NCI-H82 treated with DMSO at 0.1 percent for 48 hours (cell line): ENCODE data around the gene ZNF473.

ENCODE experiments used
- DNase-seq: peaks from one replicate; lab custom pipeline; 2025; ENCODE audit not compliant: unreplicated experiment; lab: John Stamatoyannopoulos, UW

The ZNF473 gene

DNA sequence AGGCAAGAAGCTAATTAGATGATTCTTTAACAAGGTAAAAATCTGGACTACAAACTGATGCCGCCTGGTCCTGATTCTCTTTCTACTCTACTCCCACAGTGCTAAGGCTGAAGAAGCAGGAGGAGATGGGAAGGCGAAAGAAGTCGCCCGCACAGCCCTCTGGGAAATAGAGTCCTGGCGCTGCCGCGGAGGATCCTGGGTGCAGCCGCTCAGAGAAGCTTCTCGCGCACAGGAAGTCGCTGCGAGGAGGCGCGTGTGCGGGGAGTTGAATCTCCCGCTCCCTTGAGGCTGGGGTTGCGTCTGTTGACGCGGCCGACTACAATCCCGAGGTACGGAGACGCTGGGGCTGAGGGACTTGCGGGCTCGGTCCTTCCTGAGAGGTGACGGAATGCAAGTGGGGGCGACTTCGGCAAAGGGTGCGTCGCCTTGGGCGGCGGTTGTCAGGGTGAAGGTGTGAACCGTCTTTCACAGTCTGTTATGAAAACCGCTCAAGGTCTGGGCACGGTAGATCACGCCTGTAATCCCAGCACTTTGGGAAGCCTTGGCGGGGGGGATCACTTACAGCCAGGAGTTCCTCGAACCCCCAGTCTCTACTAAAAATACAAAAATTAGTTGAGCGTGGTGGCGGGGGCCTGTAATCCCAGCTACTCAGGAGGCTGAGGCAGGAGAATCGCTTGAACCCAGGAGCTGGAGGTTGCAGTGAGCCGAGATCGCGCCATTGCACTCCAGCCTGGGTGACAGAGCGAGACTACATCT is at the start of gene ZNF473:
Gene ZNF473 (plus strand): TSS at position 212 of the 756 bp plus-strand sequence. CDS start 5,078 bp downstream, outside the sequence.
- no peak for DNase-seq

GRCh38 chr19:49976496-49976895 is 49.3 kb upstream of the ZNF473 start:
- DNase-seq, result no peak

- DNase-seq, result no peak
These were observed 48.7 kb upstream of the ZNF473 start for GRCh38 chr19:49977076-49977475.

- DNase-seq, result no peak
These were observed 47.9 kb upstream of the ZNF473 start for GRCh38 chr19:49977881-49978280.

GRCh38 chr19:49978324-49978723 is 47.5 kb upstream of the ZNF473 start:
- no peak for DNase-seq

GRCh38 chr19:49981603-49982593 is 43.9 kb upstream of the ZNF473 start:
- no peak for DNase-seq

- DNase-seq, result peak; percentile 5
These were observed 42.1 kb upstream of the ZNF473 start for GRCh38 chr19:49983645-49984229.

- DNase-seq, result no peak
These were observed 41.3 kb upstream of the ZNF473 start for GRCh38 chr19:49984491-49984890.

DNA sequence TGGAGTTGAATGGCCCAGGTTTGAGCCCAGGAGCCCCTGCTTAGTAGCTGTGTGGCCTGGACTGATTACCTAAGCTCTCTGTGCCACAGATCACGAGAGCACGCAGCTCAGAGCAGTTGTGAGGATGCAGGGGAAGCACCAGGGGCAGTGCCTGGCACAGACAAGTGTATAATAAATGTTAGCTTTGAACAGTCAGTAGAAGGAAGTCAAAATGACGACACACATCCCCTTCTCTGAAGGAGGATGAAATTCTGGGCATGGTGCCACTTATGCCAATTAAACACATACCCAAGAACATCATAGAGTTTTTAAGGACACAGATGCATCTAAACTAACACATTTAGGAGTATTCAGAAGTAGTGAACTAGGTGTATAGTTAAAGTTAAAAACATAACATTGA is 39.9 kb upstream of the ZNF473 start:
- DNase-seq, result no peak

GRCh38 chr19:49986354-49986753 is 39.5 kb upstream of the ZNF473 start:
- no peak for DNase-seq

DNA sequence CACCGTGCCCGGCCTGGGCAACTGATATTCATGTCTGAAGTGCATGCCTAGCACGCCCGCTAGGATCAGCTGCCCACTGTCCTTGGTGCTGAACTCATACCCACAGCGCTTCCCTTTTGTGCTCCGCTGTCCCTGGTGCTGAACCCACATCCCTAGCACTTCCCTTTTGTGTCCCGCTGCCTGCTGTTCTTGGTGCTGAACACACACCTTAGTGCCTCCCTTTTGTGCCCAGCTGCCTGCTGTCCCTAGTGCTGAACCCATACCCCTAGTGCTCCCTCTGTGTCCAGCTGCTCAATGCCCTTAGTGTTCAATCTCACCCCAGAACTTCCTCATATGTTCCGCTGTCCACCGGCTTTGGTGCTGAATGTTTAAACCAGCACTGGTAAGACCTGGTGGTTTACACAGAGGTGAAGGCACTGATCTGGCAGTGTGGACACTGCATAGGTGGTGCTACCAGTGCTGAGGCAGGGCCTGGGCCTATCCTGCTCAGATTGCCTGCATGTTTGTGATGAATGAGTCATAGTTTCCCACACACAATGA is 38.6 kb upstream of the ZNF473 start:
- DNase-seq, result no peak

GRCh38 chr19:49988007-49988406 is 37.8 kb upstream of the ZNF473 start:
- DNase-seq, result no peak

DNA sequence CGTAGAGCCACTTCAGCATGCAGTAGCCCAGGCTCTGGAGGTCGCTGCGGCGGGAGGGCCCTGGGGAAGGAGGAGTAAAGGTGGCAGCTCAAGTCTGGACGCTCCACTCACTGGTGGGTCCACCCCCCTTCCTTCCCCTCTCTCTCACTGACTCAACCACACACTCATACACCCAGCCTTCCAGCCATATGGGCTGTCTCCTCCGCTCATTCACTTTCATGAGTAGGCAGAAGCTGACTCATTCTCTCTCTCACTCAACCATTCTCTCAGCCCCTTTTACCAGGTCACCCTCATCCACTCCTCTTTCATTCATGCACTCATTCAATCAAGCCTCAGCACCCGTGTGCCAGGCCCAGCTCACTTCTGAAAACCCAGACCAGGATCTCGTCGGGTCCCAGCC is 37.4 kb upstream of the ZNF473 start:
- DNase-seq, result no peak

DNA sequence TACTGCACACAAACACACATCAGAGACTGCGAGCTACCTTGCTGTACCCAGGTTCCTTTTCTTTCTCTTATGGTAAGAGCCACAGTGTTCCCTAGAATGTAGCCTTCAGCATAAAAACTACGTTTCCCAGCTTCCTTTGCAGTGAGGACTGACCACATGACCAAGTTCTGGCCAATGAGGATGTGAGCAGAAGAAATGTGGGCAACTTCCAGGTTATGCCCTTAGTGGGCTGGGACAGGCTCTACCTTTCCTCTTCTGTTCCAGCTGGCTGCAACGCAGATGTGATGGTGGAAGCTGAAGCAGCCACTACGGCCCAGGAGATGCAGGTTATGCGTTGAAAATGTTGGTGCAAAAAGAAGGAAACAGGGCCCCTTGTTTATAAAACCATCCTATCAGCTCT is 28.1 kb upstream of the ZNF473 start:
- DNase-seq, result peak; percentile 33

DNA sequence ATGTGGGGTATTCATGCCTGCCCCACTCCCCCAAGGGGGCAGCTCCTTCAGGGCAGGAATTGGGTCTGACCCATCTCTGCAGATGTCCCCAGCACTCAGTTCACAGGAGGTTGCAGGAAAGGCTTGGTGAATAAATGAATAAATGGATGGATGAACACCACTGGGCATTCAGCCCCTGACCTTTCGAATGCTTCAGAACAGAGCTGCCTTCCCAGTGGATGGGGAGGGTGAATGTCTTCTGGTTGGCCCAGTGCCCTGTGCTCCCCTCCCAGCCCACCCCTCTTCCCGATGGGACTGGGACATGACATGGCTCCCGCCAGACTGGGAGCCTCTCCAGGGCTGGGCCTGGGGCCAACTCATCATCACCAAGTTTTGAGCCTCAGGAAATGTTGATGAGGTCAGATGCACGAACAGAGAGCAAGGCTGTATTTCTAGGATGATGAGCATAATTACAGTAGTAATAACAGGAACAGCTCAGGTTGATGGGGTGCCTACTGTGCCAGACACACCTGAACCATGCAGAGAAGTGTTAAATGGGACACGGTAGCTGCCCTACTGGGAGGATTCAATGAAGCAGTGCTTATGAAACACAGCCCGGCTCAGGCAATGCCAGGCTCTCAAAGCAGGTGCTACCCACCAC is 26.3 kb upstream of the ZNF473 start:
- no peak for DNase-seq

DNA sequence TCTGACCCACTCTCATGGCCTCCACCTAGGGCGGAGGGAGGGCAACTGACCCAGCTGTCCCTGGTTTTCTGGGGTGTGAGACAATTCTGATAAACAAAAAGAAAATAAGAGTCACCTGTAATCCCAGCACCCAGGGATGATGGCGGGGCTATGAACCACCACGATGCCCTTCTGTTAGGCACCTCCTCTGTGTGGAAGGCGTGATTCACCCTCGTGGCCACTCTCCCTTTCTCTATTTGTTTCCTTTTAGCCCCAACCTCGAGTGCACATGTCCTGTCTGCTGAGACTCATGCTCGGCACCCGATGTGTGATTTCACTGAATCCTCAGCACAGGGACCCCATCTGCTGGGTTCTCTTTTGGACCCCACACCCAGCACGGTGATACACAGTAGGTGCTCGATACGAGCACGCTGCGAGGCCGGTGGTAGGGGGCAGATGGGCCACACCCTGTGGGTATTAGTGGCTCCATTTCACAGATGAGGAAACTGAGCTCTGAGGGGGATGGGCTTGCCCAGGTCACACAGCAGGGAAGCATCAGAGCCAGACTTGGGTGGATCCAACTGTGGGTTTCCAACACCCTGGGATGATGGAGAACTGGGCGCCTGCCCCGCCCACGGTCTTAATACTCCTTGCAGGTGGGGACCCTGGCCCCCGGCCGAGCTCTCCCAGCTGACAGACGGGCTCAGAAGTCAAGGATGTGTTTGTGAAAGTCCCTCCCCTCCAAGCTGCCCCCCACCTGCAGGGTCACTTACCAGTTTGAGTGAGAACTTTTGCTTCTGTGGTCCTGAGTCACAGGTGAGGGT is 25.6 kb upstream of the ZNF473 start:
- no peak for DNase-seq

GRCh38 chr19:50000841-50001557 is 24.8 kb upstream of the ZNF473 start:
- no peak for DNase-seq

- no peak for DNase-seq
These were observed 24.0 kb upstream of the ZNF473 start for GRCh38 chr19:50001775-50002174.

GRCh38 chr19:50002386-50002960 is 23.3 kb upstream of the ZNF473 start:
- DNase-seq, result no peak
